Heart right ventricle (tissue), 16 donors: ENCODE measurements around the gene GUCA2B. TPM values are rescaled to one million over a fixed set of nuclear protein-coding genes. Genes with fewer than 3 reads are reported as not detected.

ENCODE experiments used
- ATAC-seq, 8 donors: fragments of 200-7000 bp; cut with Tn5 transposase; one replicate each; pipeline ENCODE4 v1.9.1; 2020; ENCODE audit warnings: mild to moderate bottlenecking in 8 of 8, moderate library complexity in 8 of 8, moderate number of reproducible peaks in 1 of 8
- DNase-seq, 2 donors: peaks; one replicate each; pipeline ENCODE4 v3.0.0-alpha.2; 2020
- H3K27ac ChIP-seq, 10 donors: fragments of 200-600 bp; sonication (generic) in 2 of 10; one replicate each; pipeline versions ENCODE4 v1.5.0 to v1.8.0; 2020 to 2022; ENCODE audit warnings: mild to moderate bottlenecking in 3 of 10
- H3K27me3 ChIP-seq, 7 donors: fragments of 200-600 bp; one replicate each; pipeline ENCODE4 v1.8.0; 2021 to 2022; ENCODE audit warnings: mild to moderate bottlenecking in 2 of 7
- H3K36me3 ChIP-seq, 9 donors: fragments of 200-600 bp; sonication (generic) in 1 of 9; one replicate each; pipeline versions ENCODE4 v1.5.0 to v1.8.0; 2020 to 2022; ENCODE audit warnings: mild to moderate bottlenecking in 2 of 9
- H3K4me1 ChIP-seq, 9 donors: fragments of 200-600 bp; sonication (generic) in 1 of 9; one replicate each; pipeline versions ENCODE4 v1.5.0 to v1.8.0; 2020 to 2022; ENCODE audit warnings: mild to moderate bottlenecking in 4 of 9
- H3K4me3 ChIP-seq, 10 donors: fragments of 200-600 bp; sonication (generic) in 2 of 10; one replicate each; pipeline versions ENCODE4 v1.5.0 to v1.8.0; 2020 to 2022; ENCODE audit warnings: mild to moderate bottlenecking in 7 of 10, moderate library complexity in 2 of 10
- H3K9me3 ChIP-seq, 11 donors: fragments of 200-600 bp in 10 of 11; sonication (generic) in 2 of 11; one replicate each; pipeline versions ENCODE4 v1.5.0 to v1.8.0; 2013 to 2022; ENCODE audit warnings: mild to moderate bottlenecking in 2 of 11, control low read depth in 1 of 11, moderate library complexity in 1 of 11
- CTCF ChIP-seq, 9 donors: fragments of 200-600 bp; sonication (generic) in 2 of 9; IDR thresholded peaks; one replicate each; pipeline versions ENCODE4 v1.5.0 to v1.8.0; 2021 to 2022; ENCODE audit warnings: antibody characterized with exemption in 9 of 9, mild to moderate bottlenecking in 5 of 9, moderate library complexity in 1 of 9
- WGBS, 2 donors: extraction: QIAGEN DNeasy Blood & Tissue Kit; methylation state at CpG; one replicate each; pipeline ENCODE4 v1.1.7; 2013; ENCODE audit warnings: inconsistent platforms in 1 of 2; 5-methylcytosine and 5-hydroxymethylcytosine counted together
- intact Hi-C, 10 donors: fragments of 100-400 bp; cut with DNase I; formaldehyde crosslinking; loops; one replicate each; pipeline versions ENCODE4 v1.11.1 to v1.14.2; 2022
- polyA plus RNA-seq, 2 donors: library from polyadenylated mRNA; stranded (reverse); fragments of 200-250 nt; gene quantifications; one replicate each; pipeline ENCODE4 v1.2.3, GENCODE V29; 2013
- total RNA-seq, 10 donors: library from RNA; stranded (reverse); fragmentation: NEBNext Ultra II Directional in 3 of 10; extraction: Animal tissue kit (Norgen Biotek cat#: 25700) in 3 of 10; gene quantifications; one replicate each; pipeline versions ENCODE4 v1.2.1 to v1.2.4, GENCODE V29; 2021 to 2023
- donor health status: Arrhythmogenic right ventricular cardiomyopathy.
- donor health status: ischemic (EF 13 %, LVEDD 7.1; RV severe dilation, severe dysfunction).
- donor health status: healthy with polysubstance abuse.
- donor health status: DM: no; HTN: yes; CAD: no.
- donor health status: DM: no; HTN: no; CAD: no.
- donor health status: ischemic (EF 25% LVEDD 6.9; RV normal size, moderate dysfunction).
- donor health status: ischemic (EF 25% LVEDD 5.7; RV mildly dilated, moderate dysfunction).
- donor health status: healthy.
- donor health status: DM: yes; HTN: yes; CAD: no.
- donor health status: Ischemic cardiomyopathy.
- donor health status: ischemic (EF 35%, LVEDD 5.7; RV mildly dilated, moderate dysfunction).
- donor health status: nonischemic (EF 11% LVEDD 7.7; RV severe dilation, severe dysfunction).
- donor health status: DM: yes; HTN: yes; CAD: no.
- donor health status: PGD.
- donor health status: ischemic (EF 29% LVEDD 5.4; RV normal size, mild dysfunction).
- donor health status: nonischemic (EF 23%, LVEDD 6.1; RV moderate dilation, normal function).

GUCA2B gene
- total and polyA plus RNA-seq, 12 donors: 0.44 TPM; not detected in 11

- 84 to 87% methylated on average over 4 of the region's 4 CpGs for WGBS, 2 donors
- intact Hi-C loops: no loop called here
Measured at GRCh38 chr1:42192106-42192505, 38.9 kb downstream of the GUCA2B start.

GRCh38 chr1:42195841-42196240, 42.6 kb downstream of the GUCA2B start:
- 95 to 96% methylated on average over 3 of the region's 3 CpGs for WGBS, 2 donors
- H3K4me1 ChIP-seq: no peaks in the 10 kb centered on the region
- DNase-seq (no peak), ATAC-seq (no peak)
- intact Hi-C loops: no loop called here
- no peak overlapping the region for H3K27ac ChIP-seq
- H3K9me3 ChIP-seq: no peaks in the 10 kb centered on the region
- no peaks in the 10 kb centered on the region for H3K27me3 ChIP-seq
- peaks cover 0 to 84% (median 9%) of the 10 kb centered on the region in 9 donors for H3K36me3 ChIP-seq
- no peak overlapping the region for H3K4me3 ChIP-seq
- no peak for TF ChIP-seq CTCF (IDR thresholded peaks at IDR 0.05)

More at GRCh38 chr1:42192106-42192505, 38.9 kb downstream of the GUCA2B start:
- Histone ChIP-seq H3K36me3 (peaks cover 0 to 86% (median 10%) of the 10 kb centered on the region in 9 donors), H3K4me1 (no peaks in the 10 kb centered on the region), H3K27ac (no peak overlapping the region), H3K4me3 (no peak overlapping the region), H3K27me3 (no peaks in the 10 kb centered on the region), H3K9me3 (no peaks in the 10 kb centered on the region)
- DNase-seq (no peak), ATAC-seq (no peak)
- TF ChIP-seq CTCF (IDR thresholded peaks at IDR 0.05): no peak

GRCh38 chr1:42198251-42198650, 45.0 kb downstream of the GUCA2B start:
- TF ChIP-seq CTCF (IDR thresholded peaks at IDR 0.05): no peak
- H3K36me3 ChIP-seq: peaks cover 0 to 95% (median 14%) of the 10 kb centered on the region in 9 donors
- H3K27me3 ChIP-seq: no peaks in the 10 kb centered on the region
- no peak overlapping the region for H3K4me3 ChIP-seq
- DNase-seq (no peak), ATAC-seq (no peak)
- H3K4me1 ChIP-seq: no peaks in the 10 kb centered on the region
- 89 to 90% methylated on average over 5 of the region's 5 CpGs for WGBS, 2 donors
- intact Hi-C loops: no loop called here
- no peak overlapping the region for H3K27ac ChIP-seq
- peaks cover 0 to 23% (median 5%) of the 10 kb centered on the region in 11 donors for H3K9me3 ChIP-seq

- H3K4me1 ChIP-seq: peaks cover 0 to under 1% (median 0%) of the 10 kb centered on the region in 9 donors
- DNase-seq (no peak), ATAC-seq (no peak)
- no peak overlapping the region for H3K4me3 ChIP-seq
- H3K9me3 ChIP-seq: peaks cover 0 to 25% (median 5%) of the 10 kb centered on the region in 11 donors
- H3K27ac ChIP-seq: no peak overlapping the region
- intact Hi-C loops: no loop called here
- H3K36me3 ChIP-seq: peaks cover 0 to 86% (median 14%) of the 10 kb centered on the region in 9 donors
- H3K27me3 ChIP-seq: no peaks in the 10 kb centered on the region
- no peak for TF ChIP-seq CTCF (IDR thresholded peaks at IDR 0.05)
Measured at GRCh38 chr1:42201986-42202385, 48.8 kb downstream of the GUCA2B start.

Other genes starting within 250 kb of the GUCA2B start
- gene HIVEP3, start 234.5 kb upstream of the GUCA2B start, total RNA-seq: 1 to 10 TPM; 3.8 to 7.5 (median 5.4) TPM
- gene HIVEP3, start 234.5 kb upstream of the GUCA2B start, polyA plus RNA-seq: 1 to 10 TPM; 2.6 to 4.5 TPM
- not detected for gene GUCA2A, start 11.3 kb downstream of the GUCA2B start, total RNA-seq
- gene GUCA2A, start 11.3 kb downstream of the GUCA2B start, polyA plus RNA-seq: not detected
- gene FOXJ3, start 181.8 kb downstream of the GUCA2B start, total RNA-seq: 10 to 100 TPM; 34.2 to 50.0 (median 41.6) TPM
- 10 to 100 TPM in 1 of 2 donors, 1 to 10 TPM in 1; 9.6 to 11.1 TPM for gene FOXJ3, start 181.8 kb downstream of the GUCA2B start, polyA plus RNA-seq
- gene RIMKLA, start 227.4 kb downstream of the GUCA2B start, total RNA-seq: 10 to 100 TPM in 4 of 10 donors, 1 to 10 TPM in 6; 5.3 to 16.7 (median 8.6) TPM
- gene RIMKLA, start 227.4 kb downstream of the GUCA2B start, polyA plus RNA-seq: 1 to 10 TPM in 1 of 2 donors, under 1 TPM in 1; 0.80 to 1.0 TPM